ENCODE results near the gene PTPRK. TPM values are rescaled to one million over a fixed set of nuclear protein-coding genes. Genes with fewer than 3 reads are reported as not detected.

PTPRK gene
- total RNA-seq, 4 donors from 2014 or later = 34.6 to 56.5 (median 47.0) TPM

DNA sequence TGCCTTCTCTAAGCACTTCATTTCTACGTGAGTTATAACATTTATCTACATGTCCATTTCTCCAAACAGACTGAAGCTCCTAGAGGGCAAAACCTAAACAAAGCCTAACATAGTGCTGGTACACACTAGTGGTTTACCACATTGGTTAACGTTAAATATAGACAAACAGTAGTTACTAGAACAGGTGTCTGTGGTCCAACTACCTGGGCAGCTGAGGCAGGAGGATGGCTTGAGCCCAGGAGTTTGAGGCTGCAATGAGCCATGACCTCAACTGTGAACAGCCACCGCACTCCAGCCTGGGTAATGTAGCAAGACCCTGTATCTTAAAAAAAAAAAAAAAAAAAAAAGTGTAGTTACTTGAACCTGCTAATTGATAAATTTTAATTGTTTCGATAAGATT, 26.5 kb downstream of the PTPRK start:
- Histone ChIP-seq H3K4me1 (peaks cover 0 to 5% of the 10 kb centered on the region in 2 donors), H3K36me3 (no peaks in the 10 kb centered on the region), H3K9me3 (no peaks in the 10 kb centered on the region), H3K4me3 (replicated peaks in 1 of 3) (no peak overlapping the region), H3K27ac (no peak overlapping the region), H3K27me3 (no peaks in the 10 kb centered on the region)
- WGBS, 2 donors = 91 to 92% methylated on average over 4 of the region's 4 CpGs
- no peak for DNase-seq
- TF ChIP-seq, protein P1, sequence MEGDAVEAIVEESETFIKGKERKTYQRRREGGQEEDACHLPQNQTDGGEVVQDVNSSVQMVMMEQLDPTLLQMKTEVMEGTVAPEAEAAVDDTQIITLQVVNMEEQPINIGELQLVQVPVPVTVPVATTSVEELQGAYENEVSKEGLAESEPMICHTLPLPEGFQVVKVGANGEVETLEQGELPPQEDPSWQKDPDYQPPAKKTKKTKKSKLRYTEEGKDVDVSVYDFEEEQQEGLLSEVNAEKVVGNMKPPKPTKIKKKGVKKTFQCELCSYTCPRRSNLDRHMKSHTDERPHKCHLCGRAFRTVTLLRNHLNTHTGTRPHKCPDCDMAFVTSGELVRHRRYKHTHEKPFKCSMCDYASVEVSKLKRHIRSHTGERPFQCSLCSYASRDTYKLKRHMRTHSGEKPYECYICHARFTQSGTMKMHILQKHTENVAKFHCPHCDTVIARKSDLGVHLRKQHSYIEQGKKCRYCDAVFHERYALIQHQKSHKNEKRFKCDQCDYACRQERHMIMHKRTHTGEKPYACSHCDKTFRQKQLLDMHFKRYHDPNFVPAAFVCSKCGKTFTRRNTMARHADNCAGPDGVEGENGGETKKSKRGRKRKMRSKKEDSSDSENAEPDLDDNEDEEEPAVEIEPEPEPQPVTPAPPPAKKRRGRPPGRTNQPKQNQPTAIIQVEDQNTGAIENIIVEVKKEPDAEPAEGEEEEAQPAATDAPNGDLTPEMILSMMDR (IDR thresholded peaks at IDR 0.05) = no peak
- no peak for TF ChIP-seq POLR2A (IDR thresholded peaks at IDR 0.05)
- intact Hi-C loops (cut with DNase I) = no loop called here

DNA sequence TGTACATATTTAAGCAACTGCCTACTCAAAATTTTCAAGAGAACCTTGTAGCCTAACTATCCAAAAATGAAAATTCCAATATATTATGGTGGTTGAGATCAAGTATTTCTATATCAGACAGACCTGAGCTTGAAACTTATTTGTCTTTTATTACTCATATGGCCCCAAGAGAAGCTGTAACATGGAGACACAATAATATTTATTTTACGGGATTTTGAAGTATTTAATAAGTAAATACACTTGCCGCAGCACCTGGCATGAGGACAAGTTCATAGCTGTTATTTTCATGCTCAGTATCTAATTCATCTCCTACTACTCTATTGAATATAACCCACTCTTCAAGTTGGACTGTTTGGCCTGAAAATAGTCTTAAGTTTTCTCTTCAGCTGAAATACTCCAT, 28.0 kb downstream of the PTPRK start:
- H3K4me1 ChIP-seq = no peaks in the 10 kb centered on the region
- no peak overlapping the region for H3K27ac ChIP-seq
- no peaks in the 10 kb centered on the region for H3K27me3 ChIP-seq
- TF ChIP-seq POLR2A (IDR thresholded peaks at IDR 0.05) = no peak
- TF ChIP-seq, protein P1 (IDR thresholded peaks at IDR 0.05) = no peak
- H3K9me3 ChIP-seq = no peaks in the 10 kb centered on the region
- no peak for DNase-seq
- intact Hi-C loops (cut with DNase I) = no loop called here
- H3K36me3 ChIP-seq = no peaks in the 10 kb centered on the region
- WGBS, 2 donors = 87 to 94% methylated on average over 2 of the region's 2 CpGs
- H3K4me3 ChIP-seq (replicated peaks in 1 of 3) = no peak overlapping the region

DNA sequence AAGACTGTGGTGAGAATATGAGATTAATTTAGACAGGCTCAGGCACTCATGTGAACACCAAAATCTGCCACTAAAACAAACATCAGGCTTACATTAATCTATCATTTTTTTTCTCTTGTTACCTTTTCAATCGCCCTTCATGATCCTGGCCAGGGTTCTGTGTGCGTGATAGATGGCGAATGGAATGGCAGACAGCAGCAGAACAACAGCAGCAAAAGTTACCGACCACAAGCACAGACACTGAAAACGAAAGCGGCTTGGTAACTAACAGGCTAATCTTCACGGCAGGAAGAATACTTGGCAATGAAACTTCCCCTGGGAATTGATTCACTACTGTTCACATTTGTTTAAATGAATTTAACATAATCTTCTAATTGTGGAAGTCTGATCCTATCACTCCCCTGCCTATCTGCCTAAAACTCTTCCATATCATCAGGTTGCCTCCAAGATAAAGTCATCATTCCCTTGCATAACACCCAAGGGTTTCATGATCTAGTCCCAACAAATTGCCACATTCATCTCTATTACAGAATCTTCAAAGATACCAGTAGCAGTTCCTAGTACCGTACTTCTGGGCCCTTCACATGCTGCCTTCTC, 28.7 kb downstream of the PTPRK start:
- TF ChIP-seq POLR2A (IDR thresholded peaks at IDR 0.05) = no peak
- TF ChIP-seq, protein P1 (IDR thresholded peaks at IDR 0.05) = no peak
- no peaks in the 10 kb centered on the region for H3K9me3 ChIP-seq
- no peaks in the 10 kb centered on the region for H3K36me3 ChIP-seq
- no peaks in the 10 kb centered on the region for H3K27me3 ChIP-seq
- intact Hi-C loops (cut with DNase I) = no loop called here
- 67 to 75% methylated on average over 8 of the region's 8 CpGs for WGBS, 2 donors
- H3K4me3 ChIP-seq (replicated peaks in 1 of 3) = no peak overlapping the region
- no peaks in the 10 kb centered on the region for H3K4me1 ChIP-seq
- DNase-seq = no peak
- peak overlapping the region; percentile 5 to 57 (median 54) for H3K27ac ChIP-seq

DNA sequence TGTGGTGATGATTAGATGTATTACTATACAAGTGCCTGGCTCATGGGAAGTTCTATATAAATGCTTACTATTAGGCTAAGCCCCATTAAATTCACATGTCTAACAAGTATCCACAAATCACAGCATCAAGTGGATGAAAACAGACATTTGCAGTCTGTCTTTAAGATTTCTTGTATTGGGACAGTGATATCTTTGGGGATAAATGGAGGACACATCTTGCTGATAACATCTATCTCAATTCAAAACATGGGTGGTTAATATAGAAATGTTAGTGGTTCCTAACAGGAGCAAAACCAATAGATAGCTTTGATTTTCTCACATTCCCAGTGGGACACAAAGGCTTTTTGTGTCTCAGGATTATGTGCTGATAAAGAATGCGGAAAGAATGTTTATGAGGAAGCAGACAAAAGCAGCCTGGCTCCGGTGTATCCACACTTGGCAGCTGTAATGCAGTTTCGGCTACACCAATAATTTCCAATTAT, 29.3 kb downstream of the PTPRK start:
- no peaks in the 10 kb centered on the region for H3K27me3 ChIP-seq
- H3K4me1 ChIP-seq = no peaks in the 10 kb centered on the region
- no peaks in the 10 kb centered on the region for H3K9me3 ChIP-seq
- 63 to 69% methylated on average over 3 of the region's 3 CpGs for WGBS, 2 donors
- no peaks in the 10 kb centered on the region for H3K36me3 ChIP-seq
- intact Hi-C loops (cut with DNase I) = no loop called here
- H3K4me3 ChIP-seq (replicated peaks in 1 of 3) = no peak overlapping the region
- H3K27ac ChIP-seq = peak overlapping the region; percentile 5 to 57 (median 54)
- TF ChIP-seq, protein P1 (IDR thresholded peaks at IDR 0.05) = no peak
- TF ChIP-seq POLR2A (IDR thresholded peaks at IDR 0.05) = no peak
- DNase-seq = no peak

DNA sequence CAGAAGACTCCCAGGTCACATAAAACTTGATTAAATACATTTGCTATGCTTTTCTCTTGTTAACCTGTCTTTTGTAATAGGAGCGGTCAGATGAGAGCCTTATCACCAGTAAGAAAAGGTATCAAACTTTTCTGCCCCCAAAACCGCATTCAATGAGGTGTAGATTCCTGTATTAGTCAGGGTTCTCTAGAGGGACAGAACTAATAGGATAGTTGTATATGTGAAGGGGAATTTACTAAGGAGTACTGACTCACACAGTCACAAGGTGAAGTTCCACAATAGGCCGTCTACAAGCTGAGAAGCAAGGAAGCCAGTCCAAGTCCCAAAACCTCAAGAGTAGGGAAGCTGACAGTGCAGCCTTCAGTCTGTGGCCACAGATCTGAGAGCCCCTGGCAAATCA, 32.7 kb downstream of the PTPRK start:
- DNase-seq = no peak
- Histone ChIP-seq H3K9me3 (no peaks in the 10 kb centered on the region), H3K4me1 (no peaks in the 10 kb centered on the region), H3K27me3 (no peaks in the 10 kb centered on the region), H3K4me3 (replicated peaks in 1 of 3) (no peak overlapping the region), H3K27ac (no peak overlapping the region), H3K36me3 (no peaks in the 10 kb centered on the region)
- intact Hi-C loops (cut with DNase I) = no loop called here
- TF ChIP-seq, protein P1 (IDR thresholded peaks at IDR 0.05) = no peak
- TF ChIP-seq POLR2A (IDR thresholded peaks at IDR 0.05) = no peak
- 90 to 97% methylated on average over 3 of the region's 3 CpGs for WGBS, 2 donors

Data from thyroid gland (tissue), 4 donors.